ENCODE data around the gene NUAK2. TPM values are rescaled to one million over a fixed set of nuclear protein-coding genes. Genes with fewer than 3 reads are reported as not detected.

Gene NUAK2
- total RNA-seq, 6 experiments from 2014 or later: 6.3 to 8.2 (median 7.3) TPM

DNA sequence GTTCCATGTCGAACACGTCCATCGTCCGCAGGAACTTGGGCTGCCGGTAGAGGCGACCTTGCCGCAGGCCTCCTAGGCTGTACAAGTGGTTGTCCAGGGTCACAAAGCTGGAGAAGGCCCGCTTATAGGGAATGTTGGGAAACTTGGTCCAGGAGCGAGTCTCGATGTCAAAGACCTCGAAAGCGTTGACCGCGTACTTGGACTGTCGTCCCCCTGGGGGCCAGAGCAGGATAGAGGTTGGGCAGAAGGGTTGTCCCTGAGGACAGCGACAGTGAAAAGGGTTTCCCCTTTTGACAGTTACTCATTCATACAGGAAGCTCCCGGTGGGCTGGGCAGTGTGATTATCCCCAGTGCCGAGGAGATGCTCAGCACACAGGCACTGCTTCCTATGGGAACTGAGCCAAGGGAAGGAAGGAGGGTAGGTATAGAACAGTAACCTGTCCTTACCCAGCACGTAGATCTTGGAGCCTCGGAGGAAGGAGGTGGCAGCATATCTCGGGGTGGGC is 17.7 kb upstream of the NUAK2 start:
- no peak overlapping the region for H3K27ac Mint-ChIP-seq
- DNase-seq: no peak
- no peak overlapping the region for H3K4me3 Mint-ChIP-seq
- H3K4me1 Mint-ChIP-seq (ENCODE audit: low read depth): no peaks in the 10 kb centered on the region
- no peaks in the 10 kb centered on the region for H3K36me3 Mint-ChIP-seq (ENCODE audit: low read depth)
- TF ChIP-seq CTCF (IDR thresholded peaks at IDR 0.05): no peak
- peaks cover 38% of the 10 kb centered on the region for H3K27me3 Mint-ChIP-seq (ENCODE audit: insufficient read depth)
- no peaks in the 10 kb centered on the region for H3K9me3 Mint-ChIP-seq

- H3K36me3 Mint-ChIP-seq (ENCODE audit: low read depth): no peaks in the 10 kb centered on the region
- H3K27me3 Mint-ChIP-seq (ENCODE audit: insufficient read depth): peaks cover 41% of the 10 kb centered on the region
- H3K4me3 Mint-ChIP-seq: no peak overlapping the region
- no peaks in the 10 kb centered on the region for H3K4me1 Mint-ChIP-seq (ENCODE audit: low read depth)
- no peaks in the 10 kb centered on the region for H3K9me3 Mint-ChIP-seq
- TF ChIP-seq CTCF (IDR thresholded peaks at IDR 0.05): no peak
- no peak for DNase-seq
- no peak overlapping the region for H3K27ac Mint-ChIP-seq
These were observed 16.5 kb upstream of the NUAK2 start for GRCh38 chr1:205338011-205338410.

DNA sequence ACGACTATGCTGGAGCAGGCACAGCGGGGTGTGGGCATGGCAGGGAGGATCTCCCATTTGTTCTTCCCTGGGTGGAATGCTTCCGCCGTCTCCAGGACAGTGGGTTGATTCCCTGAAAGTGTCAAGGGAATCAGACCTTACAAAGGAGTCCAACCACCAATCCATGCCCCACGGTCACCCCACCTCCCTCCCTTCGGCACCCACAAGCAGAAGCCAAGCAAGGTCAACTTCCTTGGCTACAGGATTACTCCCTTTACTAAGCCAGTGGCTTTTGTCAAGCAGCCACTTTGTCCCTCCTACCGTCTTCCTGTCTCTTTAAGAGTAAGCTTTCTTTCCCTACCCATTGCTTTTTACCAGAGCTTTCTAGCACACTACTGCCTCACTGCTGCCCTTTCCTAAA is 15.9 kb upstream of the NUAK2 start:
- Mint-ChIP-seq H3K4me3 (no peak overlapping the region), H3K36me3 (ENCODE audit: low read depth) (no peaks in the 10 kb centered on the region), H3K27me3 (ENCODE audit: insufficient read depth) (peaks cover 36% of the 10 kb centered on the region), H3K9me3 (no peaks in the 10 kb centered on the region), H3K27ac (no peak overlapping the region), H3K4me1 (ENCODE audit: low read depth) (no peaks in the 10 kb centered on the region)
- DNase-seq: no peak
- no peak for TF ChIP-seq CTCF (IDR thresholded peaks at IDR 0.05)

DNA sequence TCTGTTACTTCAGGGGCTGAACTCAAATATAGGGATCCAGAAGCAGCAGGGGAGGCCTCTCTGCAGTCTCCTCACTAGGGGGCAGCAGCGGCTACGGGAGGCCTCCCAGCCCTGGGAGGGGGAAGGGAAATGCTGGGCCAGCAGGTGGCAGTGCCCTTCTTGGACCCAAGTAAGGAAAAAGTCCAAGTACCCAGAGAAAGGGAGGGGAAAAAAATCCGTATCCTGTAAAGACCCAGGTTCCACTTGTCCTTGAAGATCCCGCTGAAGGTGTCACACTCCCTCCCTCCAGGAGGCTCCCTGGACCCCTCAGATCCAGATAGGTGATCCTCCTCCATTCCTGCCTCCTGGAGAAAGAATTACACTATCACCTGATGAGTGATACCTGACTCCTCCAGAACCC is 14.1 kb upstream of the NUAK2 start:
- H3K27me3 Mint-ChIP-seq (ENCODE audit: insufficient read depth): peaks cover 40% of the 10 kb centered on the region
- peak; percentile 91 for TF ChIP-seq CTCF (IDR thresholded peaks at IDR 0.05)
- no peaks in the 10 kb centered on the region for H3K9me3 Mint-ChIP-seq
- no peak overlapping the region for H3K27ac Mint-ChIP-seq
- H3K4me3 Mint-ChIP-seq: no peak overlapping the region
- peak; percentile 68 for DNase-seq
- no peaks in the 10 kb centered on the region for H3K36me3 Mint-ChIP-seq (ENCODE audit: low read depth)
- no peaks in the 10 kb centered on the region for H3K4me1 Mint-ChIP-seq (ENCODE audit: low read depth)

DNA sequence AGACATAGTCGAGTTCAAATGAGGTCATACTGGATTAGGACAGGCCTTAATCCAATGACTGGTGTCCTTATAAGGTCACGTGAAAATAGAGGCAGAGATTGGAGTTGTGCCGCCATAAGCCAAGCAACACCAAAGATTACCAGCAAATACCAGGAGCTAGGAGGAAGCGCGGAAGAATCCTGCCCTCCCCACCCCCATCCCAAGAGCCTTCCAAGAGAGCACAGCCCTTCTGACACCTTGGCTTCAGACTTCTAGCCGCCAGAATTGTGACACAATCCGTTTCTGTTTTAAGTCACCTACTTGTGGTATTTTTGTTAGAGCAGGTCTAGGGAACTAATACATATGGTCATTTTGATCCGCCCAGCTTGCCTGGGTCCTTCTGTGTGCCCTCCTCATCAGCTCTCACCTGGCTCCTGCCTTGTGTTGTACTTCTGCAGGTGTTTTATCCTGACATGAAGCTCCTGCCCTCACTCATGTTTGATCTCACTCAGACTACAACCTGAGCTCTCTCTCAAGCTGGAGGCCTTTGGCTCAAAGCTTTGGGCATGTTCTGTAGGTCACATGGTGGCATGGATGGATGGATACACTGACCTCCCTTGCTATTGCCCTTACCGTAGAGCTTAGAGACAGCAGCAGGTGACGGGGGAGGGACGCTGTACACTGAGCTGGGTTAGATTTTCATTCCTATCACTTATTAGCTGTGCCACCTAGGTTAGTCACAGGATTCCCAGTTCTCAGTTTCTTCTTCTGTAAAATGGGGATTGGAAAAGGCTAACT is 10.7 kb upstream of the NUAK2 start:
- Mint-ChIP-seq H3K27me3 (ENCODE audit: insufficient read depth) (peaks cover 33% of the 10 kb centered on the region), H3K27ac (no peak overlapping the region), H3K4me1 (ENCODE audit: low read depth) (peaks cover under 1% of the 10 kb centered on the region), H3K9me3 (no peaks in the 10 kb centered on the region), H3K36me3 (ENCODE audit: low read depth) (no peaks in the 10 kb centered on the region), H3K4me3 (no peak overlapping the region)
- DNase-seq: no peak
- TF ChIP-seq CTCF (IDR thresholded peaks at IDR 0.05): no peak
